ENCODE results near the gene PDE6H.

The PDE6H gene

DNA sequence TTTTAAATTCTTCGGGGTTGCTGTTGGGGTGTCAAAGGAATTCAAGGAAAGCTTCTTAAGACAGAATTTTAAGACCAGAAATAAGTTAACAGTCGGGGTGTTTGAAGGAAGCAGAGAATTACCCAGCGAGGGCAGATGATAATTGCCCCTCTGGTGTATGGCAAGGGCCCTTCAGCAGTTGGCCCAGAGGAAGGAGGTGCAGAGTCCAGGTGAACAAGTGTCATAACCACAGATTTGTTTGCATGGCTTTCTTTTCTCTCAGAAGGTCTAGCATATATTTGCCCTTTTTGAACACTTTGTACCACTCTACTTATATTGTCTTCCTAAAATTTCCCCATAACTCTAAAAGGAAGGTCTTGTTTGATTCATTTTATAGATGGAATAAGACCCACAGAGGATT is 1.8 kb downstream of the PDE6H start:
- DNase-seq (ENCODE audit: low read depth in 2 of 2) = no peak

DNA sequence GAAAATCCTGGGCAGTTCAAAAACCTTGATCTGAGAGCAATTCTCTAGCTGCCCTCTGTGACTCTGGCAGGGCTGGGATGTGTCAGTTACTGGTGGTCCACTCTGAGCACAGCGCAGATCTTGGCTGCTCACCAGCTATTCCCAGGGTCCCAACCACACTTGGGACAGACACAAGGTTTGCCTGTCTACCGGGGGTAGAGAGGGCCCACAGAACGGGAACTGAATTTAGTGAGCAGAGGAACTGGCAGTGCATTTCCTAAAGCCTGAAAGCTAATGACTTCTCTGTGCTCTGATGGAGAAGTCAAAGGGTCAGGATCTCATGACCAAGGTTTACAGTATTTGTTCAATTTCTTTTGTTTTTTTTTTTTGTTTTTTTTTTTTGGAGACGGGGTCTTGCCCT is 2.6 kb downstream of the PDE6H start:
- no peak for DNase-seq (ENCODE audit: low read depth in 2 of 2)

DNA sequence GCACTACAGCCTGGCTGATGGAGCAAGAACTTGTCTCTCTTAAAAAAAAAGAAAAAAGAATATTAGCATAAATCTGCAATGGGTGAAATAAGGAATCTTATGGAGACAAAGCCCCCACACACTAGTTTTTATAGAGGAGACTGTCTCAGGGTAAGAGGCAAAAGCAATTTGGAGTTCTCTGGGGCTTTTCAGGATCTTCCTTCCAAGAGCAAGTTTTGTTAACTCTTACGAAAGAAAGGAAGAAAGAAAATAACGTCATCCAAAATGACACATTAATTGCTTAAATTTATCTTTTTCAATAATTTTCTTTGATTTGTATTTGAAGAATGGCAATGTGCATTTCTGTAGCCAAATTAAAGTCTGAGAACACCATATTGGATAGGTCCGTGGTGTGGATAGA is 3.8 kb downstream of the PDE6H start:
- no peak for DNase-seq (ENCODE audit: low read depth in 2 of 2)

DNA sequence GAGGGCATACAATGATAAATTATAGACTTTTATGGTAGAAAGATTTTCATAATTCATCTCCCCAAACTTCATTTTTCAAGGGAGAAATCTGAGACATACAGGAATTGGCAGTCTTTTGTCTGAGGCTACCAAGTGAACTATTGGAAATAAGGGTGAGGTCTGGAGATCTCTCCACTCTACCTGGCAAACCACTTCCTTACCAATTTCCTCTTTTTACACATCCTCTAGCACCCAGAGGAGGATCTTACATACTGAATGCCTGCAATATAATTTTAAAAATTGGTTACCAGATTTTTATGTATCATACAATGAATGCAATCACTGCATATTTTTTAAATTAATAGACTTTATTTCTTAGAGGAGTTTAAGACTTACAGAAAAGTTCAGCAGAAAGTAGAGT is 6.6 kb downstream of the PDE6H start:
- DNase-seq (ENCODE audit: low read depth in 2 of 2) = no peak

DNA sequence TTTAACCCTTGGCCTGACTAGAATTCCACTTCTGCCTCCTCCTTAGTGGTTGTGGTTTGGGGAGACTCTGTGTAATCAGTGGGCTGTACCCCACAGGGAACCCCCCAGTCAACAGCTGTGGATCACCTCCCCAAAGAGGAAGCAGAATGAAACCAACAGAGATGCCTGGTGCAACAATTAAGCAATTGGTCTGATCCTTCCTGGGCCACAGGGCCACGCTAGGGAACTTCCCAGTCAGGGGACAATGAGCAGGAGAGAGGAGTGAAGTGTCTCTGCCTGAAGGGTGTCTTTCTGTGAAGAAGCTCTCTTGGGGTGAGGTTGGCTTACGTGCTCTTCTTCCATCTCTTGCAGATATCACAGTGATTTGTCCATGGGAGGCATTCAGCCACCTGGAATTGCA is 8.2 kb downstream of the PDE6H start:
- DNase-seq (ENCODE audit: low read depth in 2 of 2) = no peak

DNA sequence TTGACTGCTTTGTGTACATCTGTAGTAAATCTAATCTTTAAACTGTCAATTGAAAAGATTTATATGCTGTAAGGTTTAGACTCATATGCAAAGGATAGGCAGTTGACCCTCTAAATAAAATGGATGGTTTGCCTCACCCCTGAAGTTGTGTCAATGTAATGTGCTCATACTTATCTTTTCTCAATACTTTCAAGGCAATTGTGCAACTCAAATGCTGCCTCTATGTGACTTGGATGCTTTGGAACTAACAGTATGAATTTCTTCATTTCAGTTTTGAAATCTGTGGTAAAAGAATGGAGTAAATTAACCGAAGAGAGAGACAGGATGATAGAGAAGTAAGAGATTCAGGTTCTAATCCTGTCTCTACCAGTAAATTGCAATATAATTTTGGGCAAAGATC is 9.7 kb downstream of the PDE6H start:
- DNase-seq (ENCODE audit: low read depth in 2 of 2) = no peak

DNA sequence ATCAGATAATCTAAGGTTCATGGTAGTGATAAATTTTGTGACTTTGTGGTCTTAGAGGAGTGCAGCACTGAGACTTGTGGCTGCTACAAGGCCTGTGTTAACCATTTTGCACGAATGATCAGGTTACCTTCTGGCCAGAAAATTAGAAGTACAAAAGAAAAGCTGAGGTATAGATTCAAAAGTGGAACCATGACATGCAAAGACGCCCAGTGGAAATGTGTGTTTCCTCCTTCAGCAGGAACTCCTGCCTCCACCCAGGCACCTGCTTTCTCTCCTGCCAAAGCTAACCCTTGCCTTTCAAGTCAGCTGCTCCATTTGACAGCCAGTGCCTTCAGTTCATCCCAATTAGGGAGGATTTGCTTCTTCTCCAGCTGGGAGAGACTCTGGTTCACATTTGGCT is 10.1 kb downstream of the PDE6H start:
- DNase-seq (ENCODE audit: low read depth in 2 of 2) = no peak

DNA sequence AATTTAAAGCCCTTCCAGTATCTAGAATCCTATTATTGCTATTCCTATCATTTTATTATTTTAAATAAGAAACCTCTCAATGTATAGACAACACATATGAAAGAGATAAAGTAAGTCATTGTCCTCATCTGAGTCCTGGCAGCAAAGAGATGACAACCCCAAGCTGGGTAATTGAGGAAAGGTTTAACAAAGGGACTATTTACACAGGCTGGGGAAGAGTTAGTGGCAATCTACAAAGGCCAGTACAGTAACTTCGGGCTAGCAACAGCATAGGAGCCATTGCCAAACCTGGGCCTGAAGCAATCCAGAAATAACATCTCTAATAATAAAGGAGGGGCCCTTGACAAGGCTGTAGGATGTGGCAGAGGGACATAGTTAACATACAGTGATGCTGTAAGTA is 11.2 kb downstream of the PDE6H start:
- DNase-seq (ENCODE audit: low read depth in 2 of 2) = no peak

DNA sequence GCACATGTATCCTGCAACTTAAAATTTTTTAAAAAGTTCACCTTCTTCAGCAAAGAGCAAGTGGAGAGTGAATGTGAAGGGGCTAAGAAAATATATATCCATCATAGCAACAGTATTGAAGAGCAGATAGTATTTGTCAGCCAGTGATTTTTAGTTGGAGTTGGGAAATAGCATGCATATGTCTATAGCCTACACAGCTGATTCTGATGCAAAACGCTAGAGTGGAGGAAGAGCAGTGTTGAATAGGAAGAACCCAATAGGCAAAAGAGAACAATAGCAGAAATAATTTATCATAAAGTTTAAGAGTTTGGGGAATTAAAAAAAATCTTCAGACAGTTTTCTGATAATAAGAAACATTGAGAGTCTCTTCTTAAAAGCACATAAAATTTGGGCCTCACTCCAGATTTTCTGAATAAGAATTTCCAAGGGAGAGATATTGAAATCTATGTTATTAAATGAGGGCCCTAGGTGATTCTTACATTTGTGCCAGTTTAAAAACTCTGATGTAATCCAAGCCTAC is 12.0 kb downstream of the PDE6H start:
- DNase-seq (ENCODE audit: low read depth in 2 of 2) = no peak

DNA sequence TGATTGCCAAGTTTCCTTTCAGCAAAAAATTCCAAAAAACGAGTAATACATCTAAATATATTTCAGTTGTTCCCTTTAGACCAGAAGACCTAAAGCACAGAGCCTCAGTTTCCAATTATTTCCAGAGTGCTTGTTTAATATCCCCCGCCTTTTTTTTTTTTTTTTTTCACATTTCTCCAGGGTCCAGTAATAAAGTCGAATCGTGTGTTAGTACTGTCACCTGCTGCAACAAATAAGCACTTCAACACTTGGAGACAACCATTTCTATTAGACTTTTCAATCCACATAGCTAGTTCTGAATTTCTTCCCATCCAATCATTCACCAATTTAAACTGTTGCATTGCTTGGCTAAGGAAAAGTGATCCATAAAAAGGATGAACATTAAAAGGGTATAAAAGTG is 13.6 kb downstream of the PDE6H start:
- no peak for DNase-seq (ENCODE audit: low read depth in 2 of 2)

DNA sequence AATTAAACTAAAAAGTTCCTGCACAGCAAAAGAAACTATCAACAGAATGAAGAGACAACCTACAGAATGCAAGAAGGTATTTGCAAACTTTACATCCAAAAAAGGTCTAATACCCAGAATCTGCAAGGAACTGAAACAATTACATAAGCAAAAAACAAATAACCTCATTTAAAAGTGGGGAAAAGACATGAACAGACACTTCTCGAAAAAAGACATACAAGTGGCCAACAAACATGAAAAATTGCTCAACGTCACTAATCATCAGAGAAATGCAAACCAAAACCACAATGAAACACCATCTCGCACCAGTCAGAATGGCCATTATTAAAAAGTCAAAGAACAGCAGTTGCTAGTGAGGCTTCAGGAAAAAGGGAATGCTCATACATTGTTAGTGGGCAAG is 15.2 kb downstream of the PDE6H start:
- DNase-seq (ENCODE audit: low read depth in 2 of 2) = no peak

DNA sequence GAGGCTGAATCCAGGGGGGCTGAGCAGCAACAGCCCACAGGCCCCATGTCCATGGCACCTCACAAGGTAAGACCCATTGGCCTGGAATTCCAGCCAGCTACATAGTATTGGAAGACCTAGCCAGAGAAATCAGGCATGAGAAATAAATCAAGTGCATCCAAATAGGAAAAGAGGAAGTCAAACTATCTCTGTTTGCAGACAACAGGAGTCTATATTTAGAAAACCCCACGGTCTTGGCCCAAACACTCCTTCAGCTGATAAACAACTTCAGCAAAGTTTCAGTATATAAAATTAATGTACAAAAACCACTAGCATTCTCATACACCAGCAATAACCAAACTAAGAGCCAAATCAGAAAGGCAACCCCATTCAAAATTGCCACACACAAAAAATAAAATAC is 16.9 kb downstream of the PDE6H start:
- DNase-seq (ENCODE audit: low read depth in 2 of 2) = no peak

DNA sequence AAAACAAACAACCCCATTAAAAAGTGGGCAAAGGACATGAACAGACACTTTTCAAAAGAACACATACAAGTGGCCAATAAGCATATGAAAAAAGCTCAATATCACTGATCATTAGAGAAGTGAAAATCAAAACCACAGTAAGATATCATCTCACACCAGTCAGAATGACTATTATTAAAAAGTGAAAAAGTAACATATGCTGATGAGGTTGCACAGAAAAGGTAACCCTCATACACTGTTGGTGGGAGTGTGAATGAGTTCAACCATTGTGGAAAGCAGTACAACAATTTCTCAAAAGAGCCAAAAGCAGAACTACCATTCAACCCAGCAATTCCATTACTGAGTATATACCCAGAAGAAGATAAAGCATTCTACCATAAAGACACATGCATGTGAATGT is 18.2 kb downstream of the PDE6H start:
- no peak for DNase-seq (ENCODE audit: low read depth in 2 of 2)

DNA sequence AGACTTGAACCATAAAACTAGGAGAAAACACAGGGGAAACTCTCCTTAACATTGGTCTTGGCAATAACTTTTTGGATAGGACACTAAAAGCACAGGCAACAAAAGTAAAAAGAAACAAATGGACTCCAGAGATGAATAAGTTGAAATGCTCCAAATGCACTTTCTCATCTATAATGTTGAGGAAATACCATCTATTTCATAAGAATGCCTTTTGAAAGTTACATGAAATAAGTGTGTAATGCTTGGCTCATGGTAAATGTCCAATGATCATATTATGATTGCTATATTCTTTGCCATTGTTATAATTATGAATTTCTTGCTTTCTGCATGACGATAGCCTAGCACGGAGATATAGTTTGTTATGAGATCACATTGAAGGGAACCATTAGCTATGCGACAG is 19.8 kb downstream of the PDE6H start:
- DNase-seq (ENCODE audit: low read depth in 2 of 2) = no peak

DNA sequence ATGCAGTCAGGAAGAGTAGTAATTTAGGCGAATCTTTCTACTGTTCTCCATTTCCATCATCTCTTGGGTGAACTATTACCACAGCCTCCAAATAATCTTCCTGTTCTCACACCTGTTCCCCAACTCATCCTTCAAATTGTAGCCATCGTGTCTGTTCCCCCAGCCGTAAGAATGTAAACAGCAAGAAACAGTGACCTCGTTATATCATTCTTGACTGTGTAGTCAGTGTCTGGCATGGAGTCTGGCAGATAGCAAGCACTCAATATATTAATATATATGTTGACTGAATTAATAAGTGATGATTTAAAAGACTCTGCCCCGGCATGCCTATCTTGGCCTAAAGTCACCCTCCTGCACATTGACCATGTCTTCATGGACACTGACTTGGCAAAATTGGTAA is 20.3 kb downstream of the PDE6H start:
- DNase-seq (ENCODE audit: low read depth in 2 of 2) = no peak

DNA sequence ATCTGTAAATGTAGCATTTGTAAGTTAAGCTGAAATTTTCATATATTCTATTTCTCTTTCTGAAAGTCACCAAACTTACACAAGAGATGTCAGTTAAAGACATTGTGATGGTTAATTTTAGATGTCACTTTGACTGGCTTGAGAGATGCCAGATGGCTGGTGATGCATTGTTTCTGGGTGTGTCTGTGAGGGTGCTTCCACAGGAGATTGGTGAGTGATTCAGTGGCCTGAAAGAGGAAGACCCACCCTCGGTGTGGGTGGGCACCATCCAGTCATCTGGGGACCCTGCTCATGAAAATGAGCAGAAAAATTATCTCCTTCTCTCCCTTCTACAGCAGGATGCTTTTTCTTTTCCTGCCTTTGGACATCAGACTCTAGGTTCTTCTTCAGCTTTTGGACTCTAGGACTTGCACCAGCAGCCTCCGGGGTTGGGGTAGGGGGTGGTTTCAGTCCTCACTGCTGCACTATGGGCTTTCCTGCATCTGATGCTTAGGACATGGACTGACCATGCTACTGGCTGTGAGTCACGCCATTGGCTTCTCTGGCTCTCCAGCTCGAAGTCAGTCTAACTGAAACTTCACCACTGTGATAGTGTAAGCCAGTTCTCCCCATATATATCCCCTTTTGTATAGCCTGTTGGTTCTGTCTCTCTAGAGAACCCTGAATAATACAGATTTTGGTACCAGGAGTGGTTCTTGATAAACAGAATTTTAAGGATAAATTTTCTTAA is 20.9 kb downstream of the PDE6H start:
- peak in 1 of 2 donors; percentile 19 for DNase-seq (ENCODE audit: low read depth in 2 of 2)

DNA sequence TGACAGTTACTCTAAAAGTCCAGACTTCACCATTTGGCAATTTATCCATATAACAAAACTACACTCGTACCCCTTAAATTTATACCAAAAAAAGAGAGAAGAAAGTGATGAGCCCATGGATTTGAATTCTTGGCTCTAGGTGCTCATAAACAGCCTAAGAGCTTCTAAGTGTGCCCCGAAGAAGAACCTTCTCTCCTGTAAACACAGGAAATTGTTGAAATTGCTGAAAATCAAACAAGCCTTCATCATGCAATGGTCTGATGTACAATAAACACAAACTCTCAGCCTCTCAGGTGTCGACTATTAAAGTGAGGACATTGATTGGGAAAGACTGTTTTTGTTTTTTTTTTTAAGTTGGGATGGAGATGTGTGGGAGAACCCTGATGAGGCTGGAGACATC is 21.8 kb downstream of the PDE6H start:
- no peak for DNase-seq (ENCODE audit: low read depth in 2 of 2)

DNA sequence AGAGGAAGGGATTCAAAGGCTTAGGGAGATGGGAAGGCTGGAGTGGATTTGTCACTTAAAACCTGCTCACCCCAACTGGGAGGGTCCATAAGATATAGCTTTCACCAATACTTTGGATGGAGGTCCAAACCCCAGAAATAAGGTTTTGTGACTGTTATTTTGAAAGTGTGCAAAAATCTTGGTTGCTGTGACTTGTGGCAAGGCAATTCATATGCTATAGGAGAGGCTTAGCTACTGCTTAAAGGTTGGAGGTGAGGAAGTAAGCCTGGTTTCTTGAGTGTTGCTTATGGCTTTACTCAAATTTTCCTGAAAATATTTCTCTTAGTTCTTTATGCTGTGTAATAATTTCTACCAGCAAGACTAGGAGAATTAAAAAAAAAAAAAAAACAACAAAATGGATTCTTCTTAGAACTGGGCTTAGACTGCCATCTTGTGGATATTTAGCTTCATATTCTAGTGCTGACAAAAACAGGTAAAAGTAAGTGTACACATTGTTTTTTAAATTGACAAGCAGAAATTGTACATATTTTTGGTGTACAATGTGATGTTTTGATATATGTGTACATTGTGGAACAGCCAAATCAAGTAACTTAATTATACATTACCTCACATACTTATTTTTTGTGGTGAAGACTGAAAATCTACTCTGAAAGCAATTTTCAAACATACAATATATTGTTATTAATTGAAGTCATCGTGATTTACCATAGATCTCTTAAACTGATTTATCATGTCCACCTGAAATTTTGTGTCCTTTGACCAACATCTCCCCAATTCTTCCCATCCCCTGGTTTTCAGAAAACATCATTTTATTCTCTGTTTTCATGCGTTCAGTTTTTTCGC is 23.0 kb downstream of the PDE6H start:
- DNase-seq (ENCODE audit: low read depth in 2 of 2) = no peak

DNA sequence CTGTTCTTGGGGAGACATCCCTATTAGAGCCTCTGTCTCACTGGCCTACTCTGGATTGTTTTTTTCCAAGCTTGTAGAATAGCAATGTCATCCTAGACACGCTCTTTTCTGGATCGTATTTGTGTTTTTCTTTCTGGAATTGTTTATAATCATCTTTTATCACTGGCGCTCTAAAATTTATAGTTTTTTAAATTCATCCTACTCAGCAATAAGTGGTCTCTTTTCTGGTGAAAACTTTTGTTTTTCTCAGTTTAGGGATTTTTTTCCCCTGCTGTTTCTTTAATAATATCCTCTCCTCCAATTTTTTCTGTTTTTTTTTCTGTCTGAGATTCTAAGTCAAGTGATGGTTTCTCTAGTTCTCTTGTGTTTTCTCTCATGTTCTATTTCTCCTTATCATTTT is 25.2 kb downstream of the PDE6H start:
- no peak for DNase-seq (ENCODE audit: low read depth in 2 of 2)

DNA sequence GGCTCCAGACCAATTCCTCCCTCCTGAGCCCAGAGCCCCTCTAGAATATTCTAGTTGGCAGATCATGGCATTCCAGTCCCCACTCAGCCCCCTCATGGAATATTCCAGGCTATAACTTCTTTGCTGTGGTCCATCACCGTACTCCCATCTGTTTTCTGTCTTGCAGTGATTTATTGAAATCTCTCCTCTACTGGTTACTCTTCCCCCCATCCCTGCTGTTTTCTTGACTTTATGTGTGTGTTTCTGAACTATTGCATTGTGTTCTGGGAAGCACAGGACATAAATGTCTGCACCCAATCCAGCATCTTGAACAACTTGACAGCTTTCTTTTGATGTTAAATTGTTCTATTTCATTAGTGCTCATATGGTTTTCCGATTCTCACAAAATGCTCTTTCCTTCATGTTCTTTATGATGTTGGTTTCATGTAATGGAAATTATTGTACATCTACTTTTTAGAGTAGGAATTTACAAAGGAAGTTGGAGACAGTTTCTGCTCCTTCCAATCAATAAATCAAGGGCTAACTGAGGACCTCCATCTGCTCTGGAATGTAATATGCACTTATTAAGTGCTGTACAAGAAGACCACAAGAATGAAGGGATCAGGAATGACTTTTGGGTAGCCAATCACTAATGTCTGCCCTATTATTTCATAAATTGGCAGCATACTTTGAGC is 26.3 kb downstream of the PDE6H start:
- no peak for DNase-seq (ENCODE audit: low read depth in 2 of 2)

DNA sequence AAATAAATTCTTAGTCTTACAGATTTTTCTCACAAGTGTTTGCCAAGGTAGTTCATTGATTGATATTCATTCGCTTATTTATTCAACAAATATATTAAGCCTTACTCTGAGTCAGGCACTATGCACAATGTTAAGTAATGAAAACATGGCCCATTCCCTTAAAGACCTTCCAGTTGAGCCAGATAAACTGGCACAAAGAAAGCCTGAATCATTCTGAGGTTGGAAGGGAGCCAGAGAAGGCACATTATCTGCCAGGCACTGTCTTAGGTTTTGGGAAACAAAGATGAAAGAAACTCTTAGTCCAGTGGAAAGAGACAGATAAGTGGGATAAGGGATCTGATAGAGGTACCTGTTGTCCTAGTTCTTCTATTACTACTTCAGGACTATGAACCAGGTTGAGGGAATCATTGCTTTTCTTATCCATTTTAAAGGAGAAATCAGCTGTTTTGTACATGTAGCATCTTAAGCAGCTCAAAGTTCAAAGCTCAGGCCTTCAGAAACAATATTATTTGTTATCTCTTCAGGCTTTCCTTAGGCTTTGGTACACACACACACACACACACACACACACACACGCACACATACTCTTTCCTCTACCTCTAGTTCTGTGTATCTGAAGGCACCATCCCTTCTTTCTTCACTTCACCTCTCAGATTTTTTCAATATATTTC is 27.0 kb downstream of the PDE6H start:
- no peak for DNase-seq (ENCODE audit: low read depth in 2 of 2)

DNA sequence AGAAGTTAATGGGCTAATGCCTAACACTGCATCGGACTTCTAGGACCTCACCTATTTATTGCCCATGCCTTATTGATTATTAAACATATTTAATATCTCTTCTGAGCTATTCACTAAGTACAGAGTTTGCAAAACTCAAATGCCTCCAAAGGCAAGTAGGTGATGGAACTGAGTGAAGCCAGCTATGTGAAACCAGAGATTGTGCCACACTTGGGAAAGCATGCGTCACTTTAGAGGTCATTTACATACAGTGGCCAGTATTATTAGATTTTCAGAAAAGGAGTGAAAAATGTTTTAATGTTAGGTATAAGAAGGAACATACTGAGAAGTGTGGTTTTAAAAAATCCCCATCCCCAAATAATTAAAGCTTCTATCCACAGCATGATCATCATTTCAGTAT is 27.7 kb downstream of the PDE6H start:
- DNase-seq (ENCODE audit: low read depth in 2 of 2) = no peak

Measured in stimulated activated CD4-positive, alpha-beta T cell treated with anti-CD3 and anti-CD28 coated beads, Interleukin-15, amount 100 ng/mL, for 48 hours (primary cell).